Measurements from ENCODE around the gene IRS1. TPM values are rescaled to one million over a fixed set of nuclear protein-coding genes. Genes with fewer than 3 reads are reported as not detected.

IRS1 gene
- total and polyA plus RNA-seq, 2 of the 4 experiments (the other 2 are of a cell fraction) = 21.1 to 37.1 TPM

DNA sequence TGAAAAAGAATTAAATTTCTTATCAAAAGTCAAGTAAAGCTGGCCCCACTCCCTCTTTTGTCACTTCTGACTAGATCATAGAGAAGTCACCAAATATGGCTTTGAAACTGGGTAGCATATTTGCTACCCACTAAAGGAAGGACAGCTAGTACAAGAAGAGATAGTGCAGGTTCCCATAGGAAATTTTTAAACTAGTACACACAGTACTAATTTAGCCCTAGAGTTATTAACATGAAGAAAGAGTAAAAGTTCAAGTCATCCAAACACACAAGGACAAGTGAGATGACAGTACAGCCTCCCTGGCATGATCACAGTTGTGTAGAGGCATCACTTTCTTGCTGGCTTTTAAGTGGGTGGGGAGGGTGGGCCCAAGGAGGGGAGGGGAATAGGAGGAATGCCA is 100.9 kb downstream of the IRS1 start:
- ATAC-seq (ENCODE audit: low read depth) (no peak), DNase-seq (no peak)
- H3K9me1 ChIP-seq (ENCODE audit: insufficient read depth, low read length) = no peaks in the 10 kb centered on the region
- intact Hi-C loops (cut with micrococcal nuclease) (no loop called here), dilution Hi-C loops (cut with HindIII; ENCODE audit: low sequenced_read_pairs, unreplicated experiment) (no loop called here), in situ Hi-C loops (cut with MboI; ENCODE audit: low sequenced_read_pairs) (no loop called here)
- H2BK5ac ChIP-seq (ENCODE audit: low read depth, low read length, poor library complexity, severe bottlenecking) = no peak overlapping the region
- H2BK20ac ChIP-seq (ENCODE audit: low read depth, low read length) = no peak overlapping the region
- no TSS peak for BruUV-seq (replicated peaks)
- H4K91ac ChIP-seq (ENCODE audit: insufficient read depth, low read depth, low read length) = no peak overlapping the region
- H4K5ac ChIP-seq (ENCODE audit: low read depth, low read length) = no peak overlapping the region
- no peaks in the 10 kb centered on the region for H3K27me3 ChIP-seq (ENCODE audit: control insufficient read depth, insufficient read depth, low read length)
- no peaks in the 10 kb centered on the region for H4K20me1 ChIP-seq (ENCODE audit: insufficient read depth, low read length)
- H3K9me3 ChIP-seq (ENCODE audit: control insufficient read depth, insufficient read depth, low read length) = no peaks in the 10 kb centered on the region
- peaks cover 2% of the 10 kb centered on the region for H3K4me1 ChIP-seq (ENCODE audit: control insufficient read depth, insufficient read depth, low read length)
- H3K4me3 ChIP-seq (ENCODE audit: insufficient read depth, low read depth, low read length) = no peak overlapping the region
- ChIA-PET POLR2A (ENCODE audit: unreplicated experiment) (no interaction called here), CTCF (no interaction called here)
- H3K56ac ChIP-seq (ENCODE audit: extremely low read depth, insufficient read depth, low read length) = no peak overlapping the region
- no peak overlapping the region for H3K9ac ChIP-seq (ENCODE audit: low read depth, low read length)
- no peak overlapping the region for H2AFZ ChIP-seq (replicated peaks; ENCODE audit: low read length, poor library complexity)
- H3K4ac ChIP-seq (ENCODE audit: low read depth, low read length) = no peak overlapping the region
- H3K4me2 ChIP-seq (ENCODE audit: low read depth, low read length) = no peak overlapping the region
- peak overlapping the region; percentile 34; the same call in 1 of the 2 replicates for H3K18ac ChIP-seq (ENCODE audit: low read depth, low read length)
- H2BK15ac ChIP-seq (ENCODE audit: low read depth, low read length) = no peak overlapping the region
- no peak overlapping the region for H2BK120ac ChIP-seq (ENCODE audit: low read depth, low read length)
- TF ChIP-seq MAFK (IDR thresholded peaks at IDR 0.05; ENCODE audit: low read depth, low read length) (no peak), RCOR1 (IDR thresholded peaks at IDR 0.05; ENCODE audit: insufficient replicate concordance, low read length) (no peak), MXI1 (IDR thresholded peaks at IDR 0.05; ENCODE audit: borderline replicate concordance, low read depth, low read length) (no peak), CHD1 (IDR thresholded peaks at IDR 0.05; ENCODE audit: low read depth, low read length) (no peak), RAD21 (IDR thresholded peaks at IDR 0.05; ENCODE audit: low read length) (no peak), CEBPB (IDR thresholded peaks at IDR 0.05; ENCODE audit: low read depth, low read length) (no peak), SMC3 (IDR thresholded peaks at IDR 0.05; ENCODE audit: low read depth, low read length) (no peak), MAZ (IDR thresholded peaks at IDR 0.05; ENCODE audit: borderline replicate concordance, low read depth, low read length) (no peak), FOS (IDR thresholded peaks at IDR 0.05; ENCODE audit: low read depth, low read length) (no peak), NFE2L2 (IDR thresholded peaks at IDR 0.05; ENCODE audit: low read depth, low read length) (no peak), POLR2A (IDR thresholded peaks at IDR 0.05; ENCODE audit: low read depth, low read length) (no peak), BHLHE40 (IDR thresholded peaks at IDR 0.05; ENCODE audit: low read depth, low read length) (no peak), RFX5 (IDR thresholded peaks at IDR 0.05; ENCODE audit: low read depth, low read length) (no peak)
- TF ChIP-seq, protein P1, sequence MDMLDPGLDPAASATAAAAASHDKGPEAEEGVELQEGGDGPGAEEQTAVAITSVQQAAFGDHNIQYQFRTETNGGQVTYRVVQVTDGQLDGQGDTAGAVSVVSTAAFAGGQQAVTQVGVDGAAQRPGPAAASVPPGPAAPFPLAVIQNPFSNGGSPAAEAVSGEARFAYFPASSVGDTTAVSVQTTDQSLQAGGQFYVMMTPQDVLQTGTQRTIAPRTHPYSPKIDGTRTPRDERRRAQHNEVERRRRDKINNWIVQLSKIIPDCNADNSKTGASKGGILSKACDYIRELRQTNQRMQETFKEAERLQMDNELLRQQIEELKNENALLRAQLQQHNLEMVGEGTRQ (IDR thresholded peaks at IDR 0.05; ENCODE audit: low read depth, low read length) = no peak
- TF ChIP-seq, protein P2, sequence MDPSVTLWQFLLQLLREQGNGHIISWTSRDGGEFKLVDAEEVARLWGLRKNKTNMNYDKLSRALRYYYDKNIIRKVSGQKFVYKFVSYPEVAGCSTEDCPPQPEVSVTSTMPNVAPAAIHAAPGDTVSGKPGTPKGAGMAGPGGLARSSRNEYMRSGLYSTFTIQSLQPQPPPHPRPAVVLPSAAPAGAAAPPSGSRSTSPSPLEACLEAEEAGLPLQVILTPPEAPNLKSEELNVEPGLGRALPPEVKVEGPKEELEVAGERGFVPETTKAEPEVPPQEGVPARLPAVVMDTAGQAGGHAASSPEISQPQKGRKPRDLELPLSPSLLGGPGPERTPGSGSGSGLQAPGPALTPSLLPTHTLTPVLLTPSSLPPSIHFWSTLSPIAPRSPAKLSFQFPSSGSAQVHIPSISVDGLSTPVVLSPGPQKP (IDR thresholded peaks at IDR 0.05; ENCODE audit: borderline replicate concordance, low read depth, low read length) = no peak
- TF ChIP-seq, protein P3, sequence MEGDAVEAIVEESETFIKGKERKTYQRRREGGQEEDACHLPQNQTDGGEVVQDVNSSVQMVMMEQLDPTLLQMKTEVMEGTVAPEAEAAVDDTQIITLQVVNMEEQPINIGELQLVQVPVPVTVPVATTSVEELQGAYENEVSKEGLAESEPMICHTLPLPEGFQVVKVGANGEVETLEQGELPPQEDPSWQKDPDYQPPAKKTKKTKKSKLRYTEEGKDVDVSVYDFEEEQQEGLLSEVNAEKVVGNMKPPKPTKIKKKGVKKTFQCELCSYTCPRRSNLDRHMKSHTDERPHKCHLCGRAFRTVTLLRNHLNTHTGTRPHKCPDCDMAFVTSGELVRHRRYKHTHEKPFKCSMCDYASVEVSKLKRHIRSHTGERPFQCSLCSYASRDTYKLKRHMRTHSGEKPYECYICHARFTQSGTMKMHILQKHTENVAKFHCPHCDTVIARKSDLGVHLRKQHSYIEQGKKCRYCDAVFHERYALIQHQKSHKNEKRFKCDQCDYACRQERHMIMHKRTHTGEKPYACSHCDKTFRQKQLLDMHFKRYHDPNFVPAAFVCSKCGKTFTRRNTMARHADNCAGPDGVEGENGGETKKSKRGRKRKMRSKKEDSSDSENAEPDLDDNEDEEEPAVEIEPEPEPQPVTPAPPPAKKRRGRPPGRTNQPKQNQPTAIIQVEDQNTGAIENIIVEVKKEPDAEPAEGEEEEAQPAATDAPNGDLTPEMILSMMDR (conservative IDR thresholded peaks at IDR 0.05; ENCODE audit: low read depth, low read length) = no peak
- H3K79me1 ChIP-seq (ENCODE audit: low read depth in 1 of 2, low read length in 2 of 2) = no peaks in the 10 kb centered on the region
- no peak overlapping the region for H3K23ac ChIP-seq (ENCODE audit: low read depth, low read length)
- no peak overlapping the region for H2AK9ac ChIP-seq (replicated peaks; ENCODE audit: low read depth, low read length, poor library complexity)
- H3K14ac ChIP-seq (replicated peaks; ENCODE audit: low read depth, low read length) = no peak overlapping the region
- H3K27ac ChIP-seq (ENCODE audit: insufficient read depth, low read length) = no peak overlapping the region
- no peak overlapping the region for H4K8ac ChIP-seq (ENCODE audit: low read depth in 2 of 2, low read length in 2 of 2)
- no peaks in the 10 kb centered on the region for H3K36me3 ChIP-seq (ENCODE audit: control insufficient read depth, insufficient read depth, low read length)
- H2AK5ac ChIP-seq (ENCODE audit: low read depth, low read length) = no peak overlapping the region

All from IMR-90 (cell line).